ENCODE data around the gene PRSS21. TPM values are rescaled to one million over a fixed set of nuclear protein-coding genes. Genes with fewer than 3 reads are reported as not detected.

PRSS21 gene
- total RNA-seq, 6 experiments from 2014 or later = not detected

GRCh38 chr16:2822158-2822495 lies 5.1 kb downstream of the PRSS21 start:
- no peaks in the 10 kb centered on the region for H3K4me1 ChIP-seq
- H3K27ac ChIP-seq = no peak overlapping the region
- H3K4me3 ChIP-seq = no peak overlapping the region
- intact Hi-C loops (cut with DNase I) = no loop called here
- H3K9me3 ChIP-seq = no peaks in the 10 kb centered on the region
- H3K36me3 ChIP-seq = no peaks in the 10 kb centered on the region
- no peaks in the 10 kb centered on the region for H3K27me3 ChIP-seq
- peak in 1 of 3 donors; percentile 24 for DNase-seq
- 63% methylated on average over 4 of the region's 8 CpGs for WGBS (ENCODE audit: insufficient coverage, low coverage, low lambda C conversion rate, missing lambda C conversion rate)
- TF ChIP-seq, protein P1, sequence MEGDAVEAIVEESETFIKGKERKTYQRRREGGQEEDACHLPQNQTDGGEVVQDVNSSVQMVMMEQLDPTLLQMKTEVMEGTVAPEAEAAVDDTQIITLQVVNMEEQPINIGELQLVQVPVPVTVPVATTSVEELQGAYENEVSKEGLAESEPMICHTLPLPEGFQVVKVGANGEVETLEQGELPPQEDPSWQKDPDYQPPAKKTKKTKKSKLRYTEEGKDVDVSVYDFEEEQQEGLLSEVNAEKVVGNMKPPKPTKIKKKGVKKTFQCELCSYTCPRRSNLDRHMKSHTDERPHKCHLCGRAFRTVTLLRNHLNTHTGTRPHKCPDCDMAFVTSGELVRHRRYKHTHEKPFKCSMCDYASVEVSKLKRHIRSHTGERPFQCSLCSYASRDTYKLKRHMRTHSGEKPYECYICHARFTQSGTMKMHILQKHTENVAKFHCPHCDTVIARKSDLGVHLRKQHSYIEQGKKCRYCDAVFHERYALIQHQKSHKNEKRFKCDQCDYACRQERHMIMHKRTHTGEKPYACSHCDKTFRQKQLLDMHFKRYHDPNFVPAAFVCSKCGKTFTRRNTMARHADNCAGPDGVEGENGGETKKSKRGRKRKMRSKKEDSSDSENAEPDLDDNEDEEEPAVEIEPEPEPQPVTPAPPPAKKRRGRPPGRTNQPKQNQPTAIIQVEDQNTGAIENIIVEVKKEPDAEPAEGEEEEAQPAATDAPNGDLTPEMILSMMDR (IDR thresholded peaks at IDR 0.05) = no peak
- TF ChIP-seq POLR2A (IDR thresholded peaks at IDR 0.05) = no peak
- no peak for ATAC-seq

DNA sequence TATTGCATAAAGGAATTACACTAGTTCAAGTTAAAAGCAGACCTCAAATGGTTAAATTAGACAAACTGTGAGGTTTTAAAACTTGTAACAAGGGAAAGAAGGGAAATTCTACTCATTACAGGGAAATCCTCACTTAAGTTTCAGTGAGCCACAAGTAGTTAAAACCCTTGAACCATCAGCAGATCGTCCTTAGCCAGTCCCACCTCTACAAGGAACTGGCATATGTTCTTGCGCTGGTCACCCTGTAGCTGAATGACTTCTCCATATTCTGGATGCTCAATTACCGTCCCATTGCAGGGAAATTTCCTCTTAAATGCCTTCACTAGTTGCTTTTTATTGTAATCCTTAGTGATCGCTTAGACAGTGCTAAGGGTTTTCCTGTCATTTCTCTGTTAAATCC lies 5.5 kb downstream of the PRSS21 start:
- Histone ChIP-seq H3K4me3 (no peak overlapping the region), H3K36me3 (no peaks in the 10 kb centered on the region), H3K27me3 (no peaks in the 10 kb centered on the region), H3K4me1 (no peaks in the 10 kb centered on the region), H3K9me3 (no peaks in the 10 kb centered on the region), H3K27ac (no peak overlapping the region)
- intact Hi-C loops (cut with DNase I) = no loop called here
- TF ChIP-seq, protein P1 (IDR thresholded peaks at IDR 0.05) = no peak
- no peak for TF ChIP-seq POLR2A (IDR thresholded peaks at IDR 0.05)
- DNase-seq (no peak), ATAC-seq (no peak)
- 50% methylated on average over 4 of the region's 4 CpGs for WGBS (ENCODE audit: insufficient coverage, low coverage, low lambda C conversion rate, missing lambda C conversion rate)

- H3K4me1 ChIP-seq = no peaks in the 10 kb centered on the region
- no peaks in the 10 kb centered on the region for H3K27me3 ChIP-seq
Observed at GRCh38 chr16:2824626-2825025, 7.6 kb downstream of the PRSS21 start.

GRCh38 chr16:2825049-2825742 lies 8.2 kb downstream of the PRSS21 start:
- TF ChIP-seq POLR2A (IDR thresholded peaks at IDR 0.05) = no peak
- TF ChIP-seq, protein P1 (IDR thresholded peaks at IDR 0.05) = no peak
- DNase-seq (peak in 1 of 3 donors; percentile 39), ATAC-seq (no peak)
- WGBS (ENCODE audit: insufficient coverage, low coverage, low lambda C conversion rate, missing lambda C conversion rate) = 55% methylated on average over 14 of the region's 26 CpGs
- H3K9me3 ChIP-seq = no peaks in the 10 kb centered on the region
- intact Hi-C loops (cut with DNase I) = no loop called here
- H3K4me1 ChIP-seq = no peaks in the 10 kb centered on the region
- no peak overlapping the region for H3K4me3 ChIP-seq
- no peaks in the 10 kb centered on the region for H3K36me3 ChIP-seq
- H3K27ac ChIP-seq = no peak overlapping the region
- no peaks in the 10 kb centered on the region for H3K27me3 ChIP-seq

More at GRCh38 chr16:2824626-2825025, 7.6 kb downstream of the PRSS21 start:
- intact Hi-C loops (cut with DNase I) = no loop called here
- TF ChIP-seq POLR2A (IDR thresholded peaks at IDR 0.05) = no peak
- TF ChIP-seq, protein P1 (IDR thresholded peaks at IDR 0.05) = no peak
- 100% methylated on average over 4 of the region's 10 CpGs for WGBS (ENCODE audit: insufficient coverage, low coverage, low lambda C conversion rate, missing lambda C conversion rate)
- Histone ChIP-seq H3K27ac (no peak overlapping the region), H3K9me3 (no peaks in the 10 kb centered on the region), H3K36me3 (no peaks in the 10 kb centered on the region), H3K4me3 (no peak overlapping the region)
- ATAC-seq (no peak), DNase-seq (peak in 1 of 3 donors; percentile 30)
